ENCODE data around the gene SOHLH1.

DNA sequence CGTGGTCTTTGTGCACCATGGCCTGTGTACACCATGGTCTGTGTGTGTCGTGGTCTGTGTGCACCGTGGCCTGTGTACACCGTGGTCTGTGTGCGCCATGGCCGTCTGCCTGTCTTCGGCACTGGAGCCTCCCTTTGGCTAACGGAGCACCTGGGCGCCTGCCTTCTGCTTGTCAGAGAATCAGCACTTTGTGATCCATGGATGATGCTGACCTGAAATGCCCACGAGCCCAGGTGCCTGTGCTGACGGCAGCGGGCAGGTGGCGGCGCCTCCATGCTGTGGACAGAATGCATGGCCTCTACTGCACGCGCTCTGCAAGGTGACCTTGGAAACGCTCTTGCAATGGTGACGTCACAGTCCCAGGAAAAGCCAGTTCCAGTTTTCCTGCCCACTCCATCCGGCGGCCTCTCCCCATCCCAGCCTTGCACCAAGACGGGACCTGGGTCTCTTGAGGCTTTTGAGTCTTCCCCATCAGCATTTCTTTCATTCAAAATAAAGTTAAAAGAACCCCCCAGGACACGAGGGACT is 21.6 kb downstream of the SOHLH1 start:
- no peak for TF ChIP-seq POLR2AphosphoS5 (IDR thresholded peaks at IDR 0.05)
- TF ChIP-seq, protein P1, sequence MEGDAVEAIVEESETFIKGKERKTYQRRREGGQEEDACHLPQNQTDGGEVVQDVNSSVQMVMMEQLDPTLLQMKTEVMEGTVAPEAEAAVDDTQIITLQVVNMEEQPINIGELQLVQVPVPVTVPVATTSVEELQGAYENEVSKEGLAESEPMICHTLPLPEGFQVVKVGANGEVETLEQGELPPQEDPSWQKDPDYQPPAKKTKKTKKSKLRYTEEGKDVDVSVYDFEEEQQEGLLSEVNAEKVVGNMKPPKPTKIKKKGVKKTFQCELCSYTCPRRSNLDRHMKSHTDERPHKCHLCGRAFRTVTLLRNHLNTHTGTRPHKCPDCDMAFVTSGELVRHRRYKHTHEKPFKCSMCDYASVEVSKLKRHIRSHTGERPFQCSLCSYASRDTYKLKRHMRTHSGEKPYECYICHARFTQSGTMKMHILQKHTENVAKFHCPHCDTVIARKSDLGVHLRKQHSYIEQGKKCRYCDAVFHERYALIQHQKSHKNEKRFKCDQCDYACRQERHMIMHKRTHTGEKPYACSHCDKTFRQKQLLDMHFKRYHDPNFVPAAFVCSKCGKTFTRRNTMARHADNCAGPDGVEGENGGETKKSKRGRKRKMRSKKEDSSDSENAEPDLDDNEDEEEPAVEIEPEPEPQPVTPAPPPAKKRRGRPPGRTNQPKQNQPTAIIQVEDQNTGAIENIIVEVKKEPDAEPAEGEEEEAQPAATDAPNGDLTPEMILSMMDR (IDR thresholded peaks at IDR 0.05) = no peak
- TF ChIP-seq POLR2A (IDR thresholded peaks at IDR 0.05) = no peak

Data from upper lobe of left lung (tissue), 4 donors.